HepG2 (cell line): ENCODE measurements around the gene SPIRE1. TPM values are rescaled to one million over a fixed set of nuclear protein-coding genes. Genes with fewer than 3 reads are reported as not detected.

Source experiments
- AGO1 ChIP-seq: fragments of 200-400 bp; formaldehyde crosslinking; IDR thresholded peaks from 2 replicates; pipeline ENCODE4 v1.6.1; 2017; ENCODE audit warnings: mild to moderate bottlenecking, low read depth, low read length, moderate library complexity; ENCODE audit not compliant: poor library complexity, severe bottlenecking
- CBX2 ChIP-seq, 2 experiments: fragments of 200-600 bp in 1 of 2; sonication (generic); formaldehyde crosslinking in 1 of 2; IDR thresholded peaks; 2 replicates each; pipeline versions ENCODE4 v1.7.0 to v1.8.1; 2018 to 2022; ENCODE audit warnings: low read depth in 2 of 2, low read length in 1 of 2, mild to moderate bottlenecking in 1 of 2, missing genetic modification reagents in 1 of 2
- CHD2 ChIP-seq: IDR thresholded peaks from 2 replicates; pipeline ENCODE4 v1.6.1; 2011; ENCODE audit warnings: low read depth, low read length, improper control_type of control experiment
- HMG20A ChIP-seq: IDR thresholded peaks from 2 replicates; pipeline ENCODE4 v1.6.1; 2016; ENCODE audit warnings: borderline replicate concordance
- IKZF4 ChIP-seq: sonication (generic); formaldehyde crosslinking; IDR thresholded peaks from 2 replicates; pipeline ENCODE4 v1.5.1; 2020; ENCODE audit warnings: borderline replicate concordance, mild to moderate bottlenecking, low read depth, missing genetic modification reagents; ENCODE audit errors: not compliant biosample characterization
- KDM2A ChIP-seq: sonication (generic); formaldehyde crosslinking; IDR thresholded peaks from 2 replicates; pipeline ENCODE4 v1.4.0; 2020; ENCODE audit warnings: low read depth, missing genetic modification reagents, borderline replicate concordance
- MEIS2 ChIP-seq: sonication (generic); formaldehyde crosslinking; IDR thresholded peaks from 2 replicates; pipeline ENCODE4 v1.9.0; 2021; ENCODE audit warnings: mild to moderate bottlenecking, missing genetic modification reagents
- SAP130 ChIP-seq: IDR thresholded peaks from 2 replicates; pipeline ENCODE4 v1.6.1; 2016; ENCODE audit warnings: low read depth
- SATB2 ChIP-seq: sonication (generic); formaldehyde crosslinking; IDR thresholded peaks from 2 replicates; pipeline ENCODE4 v1.5.0; 2020; ENCODE audit warnings: missing genetic modification reagents
- SIX1 ChIP-seq: sonication (generic); formaldehyde crosslinking; IDR thresholded peaks from 2 replicates; pipeline ENCODE4 v1.4.0; 2020; ENCODE audit warnings: missing genetic modification reagents, borderline replicate concordance
- SOX13 ChIP-seq, 3 experiments: fragments of 450-650 bp in 1 of 3; sonication (generic) in 1 of 3; formaldehyde crosslinking in 1 of 3; IDR thresholded peaks in 2 of 3; conservative IDR thresholded peaks in 1 of 3; 2 replicates each; pipeline versions ENCODE4 v1.5.0 to v1.6.1; 2016 to 2020; ENCODE audit warnings: antibody characterized with exemption in 1 of 3, mild to moderate bottlenecking in 1 of 3, missing compliant biosample characterization in 1 of 3, missing genetic modification reagents in 1 of 3, moderate library complexity in 1 of 3
- SYNCRIP ChIP-seq: fragments of 200-400 bp; formaldehyde crosslinking; IDR thresholded peaks from 2 replicates; pipeline ENCODE4 v1.6.1; 2018; ENCODE audit warnings: mild to moderate bottlenecking, low read depth, low read length; ENCODE audit not compliant: insufficient read depth
- TIGD3 ChIP-seq: sonication (generic); formaldehyde crosslinking; IDR thresholded peaks from 2 replicates; pipeline ENCODE4 v1.5.1; 2020; ENCODE audit warnings: mild to moderate bottlenecking, missing genetic modification reagents, borderline replicate concordance
- TMF1 ChIP-seq: sonication (generic); formaldehyde crosslinking; IDR thresholded peaks from 2 replicates; pipeline ENCODE4 v1.8.1; 2022; ENCODE audit warnings: low read depth, missing genetic modification reagents
- ZBTB39 ChIP-seq: sonication (generic); formaldehyde crosslinking; IDR thresholded peaks from 2 replicates; pipeline ENCODE4 v1.5.0; 2020; ENCODE audit warnings: missing genetic modification reagents
- ZNF136 ChIP-seq: sonication (generic); formaldehyde crosslinking; IDR thresholded peaks from 2 replicates; pipeline ENCODE4 v1.8.1; 2022; ENCODE audit warnings: low read depth, mild to moderate bottlenecking, moderate library complexity, missing genetic modification reagents
- ZNF18 ChIP-seq: sonication (generic); formaldehyde crosslinking; IDR thresholded peaks from 2 replicates; pipeline ENCODE4 v1.8.0; 2022; ENCODE audit warnings: mild to moderate bottlenecking, missing genetic modification reagents; ENCODE audit not compliant: insufficient replicate concordance
- ZNF20 ChIP-seq: sonication (generic); formaldehyde crosslinking; IDR thresholded peaks from 2 replicates; pipeline ENCODE4 v1.4.0; 2020; ENCODE audit warnings: mild to moderate bottlenecking, moderate library complexity, missing genetic modification reagents
- ZNF430 ChIP-seq: sonication (generic); formaldehyde crosslinking; IDR thresholded peaks from 2 replicates; pipeline ENCODE4 v1.9.0; 2021; ENCODE audit warnings: mild to moderate bottlenecking, missing genetic modification reagents
- ZNF546 ChIP-seq: sonication (generic); formaldehyde crosslinking; conservative IDR thresholded peaks from 2 replicates; pipeline ENCODE4 v1.8.1; 2023; ENCODE audit warnings: mild to moderate bottlenecking, missing genetic modification reagents
- ZNF550 ChIP-seq: sonication (generic); formaldehyde crosslinking; IDR thresholded peaks from 2 replicates; pipeline ENCODE4 v1.4.0; 2020; ENCODE audit warnings: mild to moderate bottlenecking, missing genetic modification reagents, borderline replicate concordance
- ZNF691 ChIP-seq: sonication (generic); formaldehyde crosslinking; IDR thresholded peaks from 2 replicates; pipeline ENCODE4 v1.4.0; 2020; ENCODE audit warnings: missing genetic modification reagents, low read depth, mild to moderate bottlenecking, borderline replicate concordance
- ZNF7 ChIP-seq: IDR thresholded peaks from 2 replicates; pipeline ENCODE4 v1.6.1; 2016; ENCODE audit warnings: missing biosample characterization, missing genetic modification reagents
- ZSCAN31 ChIP-seq: sonication (generic); formaldehyde crosslinking; IDR thresholded peaks from 2 replicates; pipeline ENCODE4 v1.5.0; 2020; ENCODE audit warnings: low read depth, mild to moderate bottlenecking, missing genetic modification reagents
- ZZZ3 ChIP-seq: sonication (generic); formaldehyde crosslinking; IDR thresholded peaks from 2 replicates; pipeline ENCODE4 v1.4.0; 2020; ENCODE audit warnings: missing genetic modification reagents, mild to moderate bottlenecking, borderline replicate concordance
- polyA plus RNA-seq, 8 experiments: library from polyadenylated mRNA; depleted of rRNA in 3 of 8; stranded (reverse) in 7 of 8; unstranded in 1 of 8; fragments of >200 nt; fragmentation: Illumina TruSeq in 4 of 8; extraction: Trizol in 4 of 8; gene quantifications; 2 replicates each; pipeline versions ENCODE4 v1.2.1 to v1.2.3, GENCODE V29; 2011 to 2016; ENCODE audit warnings: low read depth in 4 of 8, missing spikeins in 1 of 8, mixed read lengths in 1 of 8; ENCODE audit not compliant: insufficient read depth in 1 of 8
- total RNA-seq, 5 experiments: library from RNA; depleted of rRNA; stranded (reverse); fragments of >200 nt; fragmentation: Illumina TruSeq; extraction: Trizol; gene quantifications; 2 replicates each; pipeline ENCODE4 v1.2.3, GENCODE V29; 2016; ENCODE audit warnings: low read depth in 1 of 5

The SPIRE1 gene
- total and polyA plus RNA-seq, 2 of the 13 experiments (the other 11 are each of a cell fraction or from before 2014, with no cell fraction given): 9.9 to 21.3 TPM

- no peak for TF ChIP-seq ZNF18 (CRISPR knock-in tag)
- TF ChIP-seq ZNF546 (CRISPR knock-in tag): no peak
- TF ChIP-seq ZNF430 (CRISPR knock-in tag): no peak
- no peak for TF ChIP-seq ZNF136 (CRISPR knock-in tag)
- no peak for TF ChIP-seq TIGD3
- TF ChIP-seq ZSCAN31 (CRISPR knock-in tag): no peak
- no peak for TF ChIP-seq CBX2 (IDR thresholded peaks at IDR 0.05; ENCODE audit: low read depth, low read length)
- no peak for TF ChIP-seq CBX2 (CRISPR knock-in tag; IDR thresholded peaks at IDR 0.05; ENCODE audit: low read depth)
- peak; percentile 32; the same call in 1 of the 2 replicates for TF ChIP-seq SAP130 (CRISPR knock-in tag)
- no peak for TF ChIP-seq ZBTB39 (CRISPR knock-in tag)
- TF ChIP-seq CHD2: no peak
- TF ChIP-seq SOX13 (IDR thresholded peaks at IDR 0.05): 0 out of 2 replicates have a peak, but pooled peaks have one; percentile 14
- no peak for TF ChIP-seq SOX13 (CRISPR knock-in tag; conservative IDR thresholded peaks at IDR 0.05 in 1 of 2, IDR thresholded peaks at IDR 0.05 in 1 of 2)
- no peak for TF ChIP-seq IKZF4 (CRISPR knock-in tag)
- TF ChIP-seq MEIS2 (CRISPR knock-in tag): no peak
- no peak for TF ChIP-seq KDM2A (CRISPR knock-in tag)
- TF ChIP-seq ZNF7 (CRISPR knock-in tag): no peak
- no peak for TF ChIP-seq TMF1 (CRISPR knock-in tag)
- no peak for TF ChIP-seq ZZZ3 (CRISPR knock-in tag)
- TF ChIP-seq ZNF550: no peak
- TF ChIP-seq ZNF20: no peak
- no peak for TF ChIP-seq SIX1 (CRISPR knock-in tag)
- TF ChIP-seq ZNF691 (CRISPR knock-in tag): no peak
- TF ChIP-seq AGO1: no peak
- TF ChIP-seq SATB2 (CRISPR knock-in tag): no peak
- TF ChIP-seq HMG20A: no peak
- no peak for TF ChIP-seq SYNCRIP
- TF ChIP-seq, all 625 proteins: peak for 22
Observed at GRCh38 chr18:12692206-12692605, 34.3 kb upstream of the SPIRE1 start (continued).
